Subcutaneous abdominal adipose tissue (tissue), 5 donors: ENCODE results near the gene CRACDL.

Experiments
- H3K27ac ChIP-seq: one replicate; pipeline ENCODE4 v1.7.0; 2013; ENCODE audit warnings: low read depth, mild to moderate bottlenecking, inconsistent platforms, low read length, moderate library complexity
- H3K27me3 ChIP-seq, 5 donors: one replicate each; pipeline ENCODE4 v1.7.0; 2013; ENCODE audit warnings: low read length in 5 of 5, inconsistent platforms in 1 of 5; ENCODE audit not compliant: control insufficient read depth in 5 of 5, insufficient read depth in 4 of 5
- H3K36me3 ChIP-seq, 5 donors: one replicate each; pipeline ENCODE4 v1.7.0; 2013; ENCODE audit warnings: low read length in 5 of 5; ENCODE audit not compliant: control insufficient read depth in 5 of 5, insufficient read depth in 5 of 5
- H3K4me1 ChIP-seq, 5 donors: one replicate each; pipeline ENCODE4 v1.7.0; 2013; ENCODE audit warnings: low read length in 5 of 5, mild to moderate bottlenecking in 3 of 5, moderate library complexity in 1 of 5; ENCODE audit not compliant: control insufficient read depth in 5 of 5, insufficient read depth in 5 of 5
- H3K4me3 ChIP-seq, 5 donors: one replicate each; pipeline ENCODE4 v1.7.0; 2013; ENCODE audit warnings: low read length in 5 of 5, low read depth in 1 of 5
- H3K9ac ChIP-seq, 5 donors: one replicate each; pipeline ENCODE4 v1.7.0; 2013; ENCODE audit warnings: low read length in 5 of 5, mild to moderate bottlenecking in 4 of 5, moderate library complexity in 3 of 5
- H3K9me3 ChIP-seq, 5 donors: one replicate each; pipeline ENCODE4 v1.7.0; 2013; ENCODE audit warnings: low read length in 5 of 5; ENCODE audit not compliant: control insufficient read depth in 5 of 5
- donor health status: healthy.
- donor health status: healthy.
- donor health status: healthy.
- donor health status: healthy.
- donor health status: healthy.

Gene CRACDL

GRCh38 chr2:98876741-98877140 is 59.3 kb downstream of the CRACDL start:
- H3K4me1 ChIP-seq = no peaks in the 10 kb centered on the region
- no peaks in the 10 kb centered on the region for H3K36me3 ChIP-seq
- no peak overlapping the region for H3K4me3 ChIP-seq
- H3K27me3 ChIP-seq = peaks cover 0 to 9% (median 3%) of the 10 kb centered on the region in 5 donors
- H3K9ac ChIP-seq = no peak overlapping the region
- H3K9me3 ChIP-seq = no peaks in the 10 kb centered on the region
- H3K27ac ChIP-seq = no peak overlapping the region

- Histone ChIP-seq H3K27ac (no peak overlapping the region), H3K9ac (no peak overlapping the region), H3K9me3 (no peaks in the 10 kb centered on the region)
These were observed 60.3 kb downstream of the CRACDL start for GRCh38 chr2:98875746-98876145.

GRCh38 chr2:98875081-98875728 is 60.8 kb downstream of the CRACDL start:
- no peak overlapping the region for H3K9ac ChIP-seq
- no peaks in the 10 kb centered on the region for H3K4me1 ChIP-seq
- peaks cover 0 to 6% (median 2%) of the 10 kb centered on the region in 5 donors for H3K27me3 ChIP-seq
- no peak overlapping the region for H3K4me3 ChIP-seq
- no peaks in the 10 kb centered on the region for H3K9me3 ChIP-seq
- no peaks in the 10 kb centered on the region for H3K36me3 ChIP-seq
- no peak overlapping the region for H3K27ac ChIP-seq

More at GRCh38 chr2:98875746-98876145, 60.3 kb downstream of the CRACDL start:
- H3K36me3 ChIP-seq = no peaks in the 10 kb centered on the region
- no peaks in the 10 kb centered on the region for H3K4me1 ChIP-seq
- H3K4me3 ChIP-seq = no peak overlapping the region
- peaks cover 0 to 6% (median 3%) of the 10 kb centered on the region in 5 donors for H3K27me3 ChIP-seq

DNA sequence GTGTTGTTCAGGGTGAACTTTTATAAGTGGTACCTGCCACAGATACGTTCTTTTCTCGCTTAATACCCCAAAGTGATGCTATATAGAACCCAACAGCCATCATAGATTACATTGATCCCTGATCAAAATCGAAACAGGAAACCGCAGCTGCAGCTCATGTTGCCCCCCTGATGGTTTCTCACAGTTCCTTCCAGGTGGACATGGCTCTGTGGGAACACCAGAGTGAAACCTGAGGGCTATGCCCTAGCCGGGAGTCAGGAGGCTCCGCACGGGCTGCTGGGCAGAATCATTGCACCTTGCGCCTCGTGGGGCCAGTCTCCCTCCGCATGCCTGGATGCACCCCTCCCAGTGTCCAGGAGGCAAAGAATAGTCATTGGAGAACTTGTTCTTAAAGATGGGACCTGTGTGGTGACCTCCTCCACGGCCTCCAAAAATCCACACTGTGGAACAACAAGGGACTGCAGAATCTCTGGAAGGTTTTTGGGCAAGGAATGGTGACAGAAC is 61.8 kb downstream of the CRACDL start:
- H3K27ac ChIP-seq = no peak overlapping the region
- H3K36me3 ChIP-seq = no peaks in the 10 kb centered on the region
- H3K9me3 ChIP-seq = no peaks in the 10 kb centered on the region

DNA sequence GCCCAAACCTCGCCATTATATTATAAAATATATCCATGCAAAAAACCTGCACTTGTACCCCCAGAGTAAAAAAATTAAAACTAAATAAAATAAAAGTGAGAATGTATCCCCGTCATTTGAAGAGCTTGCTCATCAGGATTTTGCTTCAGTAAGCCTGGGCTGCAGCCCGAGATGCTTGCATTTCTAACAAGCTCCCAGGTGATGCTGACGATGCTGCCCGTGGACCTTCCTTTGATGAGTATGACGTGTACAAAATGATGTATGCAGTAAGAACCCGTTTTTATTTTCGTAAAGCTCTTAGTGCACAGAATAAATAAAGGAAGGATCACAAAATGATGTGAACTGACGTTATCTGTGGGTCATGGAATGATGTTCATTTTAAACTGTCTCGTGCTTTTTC is 63.5 kb downstream of the CRACDL start:
- Histone ChIP-seq H3K4me1 (no peaks in the 10 kb centered on the region), H3K4me3 (no peak overlapping the region), H3K9me3 (no peaks in the 10 kb centered on the region), H3K9ac (no peak overlapping the region), H3K27me3 (peaks cover 0 to 6% (median 2%) of the 10 kb centered on the region in 5 donors), H3K36me3 (no peaks in the 10 kb centered on the region), H3K27ac (no peak overlapping the region)

More for the DNA sequence above, 61.8 kb downstream of the CRACDL start:
- Histone ChIP-seq H3K4me3 (no peak overlapping the region), H3K27me3 (peaks cover 0 to 6% (median 2%) of the 10 kb centered on the region in 5 donors), H3K4me1 (no peaks in the 10 kb centered on the region), H3K9ac (no peak overlapping the region)

- H3K9me3 ChIP-seq = no peaks in the 10 kb centered on the region
- H3K4me3 ChIP-seq = no peak overlapping the region
- no peaks in the 10 kb centered on the region for H3K4me1 ChIP-seq
- H3K9ac ChIP-seq = no peak overlapping the region
- H3K27me3 ChIP-seq = peaks cover 0 to 6% (median 2%) of the 10 kb centered on the region in 5 donors
- no peak overlapping the region for H3K27ac ChIP-seq
- no peaks in the 10 kb centered on the region for H3K36me3 ChIP-seq
These were observed 64.5 kb downstream of the CRACDL start for GRCh38 chr2:98871506-98871905.

DNA sequence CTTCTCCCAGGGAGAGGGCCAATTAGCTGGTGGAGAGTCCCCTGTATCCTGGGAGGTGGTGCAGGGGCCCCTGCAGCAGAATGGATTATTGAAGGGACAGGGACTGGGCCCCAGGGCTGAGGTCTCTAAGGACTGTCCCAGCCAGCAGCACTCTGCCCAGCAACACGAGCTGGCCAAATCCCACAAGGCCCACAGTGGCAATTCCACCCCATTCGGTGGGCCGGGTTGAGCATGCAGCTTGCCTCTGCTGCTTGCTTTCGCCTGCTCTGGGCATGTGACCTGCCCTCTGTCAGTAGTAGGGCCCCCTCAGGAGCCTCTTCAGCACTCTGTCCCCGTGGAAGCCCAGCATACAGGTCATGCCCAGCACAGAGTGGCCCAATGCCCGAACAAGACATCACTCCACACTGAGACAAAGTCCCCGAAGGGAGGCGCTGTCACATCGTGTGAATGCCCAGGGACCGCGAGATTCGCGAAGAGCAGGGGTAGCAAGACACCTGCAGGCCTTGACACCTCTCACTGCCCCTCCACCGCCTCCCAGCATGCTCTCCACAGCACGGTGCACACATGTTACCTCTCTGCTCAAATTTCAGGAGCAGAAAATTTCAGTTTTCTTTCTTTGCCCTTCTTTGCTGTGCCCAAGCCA is 65.4 kb downstream of the CRACDL start:
- H3K4me1 ChIP-seq = no peaks in the 10 kb centered on the region
- H3K27me3 ChIP-seq = peaks cover 0 to 6% (median 2%) of the 10 kb centered on the region in 5 donors
- H3K36me3 ChIP-seq = no peaks in the 10 kb centered on the region
- H3K9ac ChIP-seq = no peak overlapping the region
- no peak overlapping the region for H3K4me3 ChIP-seq
- no peak overlapping the region for H3K27ac ChIP-seq
- no peaks in the 10 kb centered on the region for H3K9me3 ChIP-seq

DNA sequence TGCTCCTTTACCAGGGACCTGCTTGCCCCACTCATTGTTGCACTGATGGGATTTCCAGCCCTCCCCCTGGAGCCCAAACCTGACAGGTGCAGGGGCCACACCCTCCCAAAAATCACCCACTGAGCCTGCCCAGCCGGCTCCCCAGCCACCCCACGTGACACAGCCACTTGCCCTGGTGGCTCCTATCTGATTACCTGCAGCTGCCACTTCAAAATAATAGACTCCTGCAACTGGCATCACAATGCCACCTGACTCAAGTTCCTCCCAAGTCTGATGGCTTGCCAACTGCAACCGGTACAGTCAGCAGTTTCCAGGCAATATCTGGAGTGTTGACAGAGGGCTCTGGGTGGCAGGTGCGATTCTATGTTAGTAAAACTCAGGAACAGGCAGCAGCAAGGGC is 66.2 kb downstream of the CRACDL start:
- H3K36me3 ChIP-seq = no peaks in the 10 kb centered on the region
- no peak overlapping the region for H3K9ac ChIP-seq
- peaks cover 0 to 6% (median 2%) of the 10 kb centered on the region in 5 donors for H3K27me3 ChIP-seq
- H3K4me1 ChIP-seq = no peaks in the 10 kb centered on the region
- H3K9me3 ChIP-seq = peaks cover 0 to 3% (median 0%) of the 10 kb centered on the region in 5 donors
- no peak overlapping the region for H3K27ac ChIP-seq
- H3K4me3 ChIP-seq = no peak overlapping the region

GRCh38 chr2:98869272-98869641 is 66.8 kb downstream of the CRACDL start:
- Histone ChIP-seq H3K9me3 (peaks cover 0 to 4% (median 0%) of the 10 kb centered on the region in 5 donors), H3K36me3 (no peaks in the 10 kb centered on the region), H3K4me1 (no peaks in the 10 kb centered on the region), H3K27me3 (peaks cover 0 to 6% (median 2%) of the 10 kb centered on the region in 5 donors), H3K4me3 (no peak overlapping the region), H3K27ac (no peak overlapping the region), H3K9ac (no peak overlapping the region)

DNA sequence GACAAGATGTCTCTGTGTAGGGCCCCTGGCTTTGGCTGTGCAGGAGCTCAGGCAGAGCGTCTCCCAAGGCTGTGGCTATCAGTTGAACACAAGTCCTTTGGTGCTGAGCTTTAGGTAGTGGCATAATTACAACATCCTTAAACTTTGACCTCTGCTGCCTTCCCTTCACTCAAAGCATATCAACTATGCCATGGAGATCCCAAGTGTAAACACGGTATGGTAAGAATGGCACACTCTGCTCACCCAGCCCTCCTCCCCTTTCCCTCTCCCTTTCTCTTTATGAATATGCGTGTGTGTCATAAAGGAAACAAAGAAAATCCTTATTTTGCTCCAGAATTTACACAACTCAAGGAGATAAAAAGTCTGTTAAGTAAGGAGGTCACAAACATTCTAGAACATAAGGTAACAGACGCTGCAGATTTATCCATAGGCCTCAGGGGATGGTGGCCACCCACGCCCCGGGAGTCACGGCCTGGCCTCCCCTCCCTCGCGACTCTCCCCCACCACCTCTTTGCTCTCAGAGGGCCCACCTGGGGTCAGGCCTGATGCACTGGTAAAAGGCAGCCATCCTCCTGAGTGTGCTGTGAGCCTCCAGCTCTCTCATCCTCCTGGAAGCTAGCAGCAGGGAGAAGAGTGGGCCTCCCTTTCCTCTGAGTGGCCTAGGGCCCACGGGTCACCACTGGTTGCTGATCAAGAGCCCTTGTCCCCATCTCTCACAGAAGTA is 67.3 kb downstream of the CRACDL start:
- Histone ChIP-seq H3K27ac (no peak overlapping the region), H3K4me1 (no peaks in the 10 kb centered on the region), H3K27me3 (peaks cover 0 to 6% (median 2%) of the 10 kb centered on the region in 5 donors), H3K9ac (no peak overlapping the region), H3K9me3 (peaks cover 0 to 4% (median 0%) of the 10 kb centered on the region in 5 donors), H3K4me3 (no peak overlapping the region), H3K36me3 (no peaks in the 10 kb centered on the region)
